ENCODE data around the gene TGFBR2.
A peak's percentile ranks its signal among the peaks of the same experiment; 100 is the strongest.

The TGFBR2 gene

DNA sequence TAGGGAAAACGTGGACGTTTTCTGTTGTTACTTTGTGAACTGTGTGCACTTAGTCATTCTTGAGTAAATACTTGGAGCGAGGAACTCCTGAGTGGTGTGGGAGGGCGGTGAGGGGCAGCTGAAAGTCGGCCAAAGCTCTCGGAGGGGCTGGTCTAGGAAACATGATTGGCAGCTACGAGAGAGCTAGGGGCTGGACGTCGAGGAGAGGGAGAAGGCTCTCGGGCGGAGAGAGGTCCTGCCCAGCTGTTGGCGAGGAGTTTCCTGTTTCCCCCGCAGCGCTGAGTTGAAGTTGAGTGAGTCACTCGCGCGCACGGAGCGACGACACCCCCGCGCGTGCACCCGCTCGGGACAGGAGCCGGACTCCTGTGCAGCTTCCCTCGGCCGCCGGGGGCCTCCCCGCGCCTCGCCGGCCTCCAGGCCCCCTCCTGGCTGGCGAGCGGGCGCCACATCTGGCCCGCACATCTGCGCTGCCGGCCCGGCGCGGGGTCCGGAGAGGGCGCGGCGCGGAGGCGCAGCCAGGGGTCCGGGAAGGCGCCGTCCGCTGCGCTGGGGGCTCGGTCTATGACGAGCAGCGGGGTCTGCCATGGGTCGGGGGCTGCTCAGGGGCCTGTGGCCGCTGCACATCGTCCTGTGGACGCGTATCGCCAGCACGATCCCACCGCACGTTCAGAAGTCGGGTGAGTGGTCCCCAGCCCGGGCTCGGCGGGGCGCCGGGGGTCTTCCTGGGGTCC is at the start of gene TGFBR2:
TGFBR2 (plus strand) TSS at position 301 of the 731 bp plus-strand sequence; CDS start at position 584, 283 bp downstream.
- no peak for TF ChIP-seq CTCF (IDR thresholded peaks at IDR 0.05; ENCODE audit: borderline replicate concordance, insufficient read depth, low read depth, low read length)
- peak within 1 kb of the TSS; percentile 54 for H3K4me3 ChIP-seq (ENCODE audit: low read depth, low read length)

GRCh38 chr3:30557746-30558303 is 48.6 kb upstream of the TGFBR2 start:
- no peak overlapping the region for H3K4me3 ChIP-seq (ENCODE audit: low read depth, low read length)
- no peak for TF ChIP-seq CTCF (IDR thresholded peaks at IDR 0.05; ENCODE audit: borderline replicate concordance, insufficient read depth, low read depth, low read length)

- TF ChIP-seq CTCF (IDR thresholded peaks at IDR 0.05; ENCODE audit: borderline replicate concordance, insufficient read depth, low read depth, low read length) = no peak
- H3K4me3 ChIP-seq (ENCODE audit: low read depth, low read length) = no peak overlapping the region
These were observed 42.4 kb upstream of the TGFBR2 start for GRCh38 chr3:30563956-30564355.

GRCh38 chr3:30567139-30567753 is 39.2 kb upstream of the TGFBR2 start:
- no peak for TF ChIP-seq CTCF (IDR thresholded peaks at IDR 0.05; ENCODE audit: borderline replicate concordance, insufficient read depth, low read depth, low read length)
- no peak overlapping the region for H3K4me3 ChIP-seq (ENCODE audit: low read depth, low read length)

- no peak for TF ChIP-seq CTCF (IDR thresholded peaks at IDR 0.05; ENCODE audit: borderline replicate concordance, insufficient read depth, low read depth, low read length)
- no peak overlapping the region for H3K4me3 ChIP-seq (ENCODE audit: low read depth, low read length)
These were observed 29.5 kb upstream of the TGFBR2 start for GRCh38 chr3:30576946-30577345.

DNA sequence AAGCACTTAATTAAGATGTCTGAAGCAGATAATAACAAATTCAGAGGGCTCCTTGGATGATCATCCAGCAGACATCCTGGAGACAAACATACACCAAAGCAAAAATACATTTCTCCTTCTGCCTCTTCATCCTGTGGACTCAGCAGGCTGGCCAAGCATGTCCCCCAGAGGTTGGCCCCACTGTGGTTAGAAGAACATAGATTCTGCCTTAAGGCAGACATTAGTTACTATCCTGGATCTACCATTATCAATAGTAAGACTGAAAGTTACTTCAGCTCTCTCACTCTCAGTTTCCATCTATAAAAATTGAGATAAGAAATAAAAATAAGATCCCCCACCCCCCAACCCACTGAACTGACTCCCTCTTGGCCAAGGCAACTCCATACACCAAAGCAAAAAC is 28.6 kb upstream of the TGFBR2 start:
- H3K4me3 ChIP-seq (ENCODE audit: low read depth, low read length) = no peak overlapping the region
- no peak for TF ChIP-seq CTCF (IDR thresholded peaks at IDR 0.05; ENCODE audit: borderline replicate concordance, insufficient read depth, low read depth, low read length)

GRCh38 chr3:30578479-30578878 is 27.9 kb upstream of the TGFBR2 start:
- H3K4me3 ChIP-seq (ENCODE audit: low read depth, low read length) = no peak overlapping the region
- TF ChIP-seq CTCF (IDR thresholded peaks at IDR 0.05; ENCODE audit: borderline replicate concordance, insufficient read depth, low read depth, low read length) = no peak
